Endodermal cell (in vitro differentiated cells): ENCODE results near the gene DMPK. TPM values are rescaled to one million over a fixed set of nuclear protein-coding genes. Genes with fewer than 3 reads are reported as not detected.

Experiments used
- DNase-seq: peaks from one replicate; pipeline ENCODE4 v3.0.0-alpha.2; 2017
- H3K27ac ChIP-seq: 2 replicates; pipeline ENCODE4 v1.5.1; 2013; ENCODE audit warnings: mild to moderate bottlenecking, low read depth, low read length, moderate library complexity
- H3K27me3 ChIP-seq: 2 replicates; pipeline ENCODE4 v1.6.1; 2013; ENCODE audit warnings: mild to moderate bottlenecking, low read length, moderate library complexity; ENCODE audit not compliant: insufficient read depth, control insufficient read depth, poor library complexity, severe bottlenecking
- H3K36me3 ChIP-seq: 2 replicates; pipeline ENCODE4 v1.7.0; 2013; ENCODE audit warnings: mild to moderate bottlenecking, low read length, moderate library complexity; ENCODE audit not compliant: control insufficient read depth, insufficient read depth
- H3K4me1 ChIP-seq: one replicate; pipeline ENCODE4 v1.7.0; 2013; ENCODE audit warnings: low read length; ENCODE audit not compliant: control insufficient read depth, insufficient read depth
- H3K4me3 ChIP-seq: 2 replicates; pipeline ENCODE4 v1.5.1; 2013; ENCODE audit warnings: mild to moderate bottlenecking, low read length, moderate library complexity
- H3K9ac ChIP-seq: 2 replicates; pipeline ENCODE4 v1.6.1; 2013; ENCODE audit warnings: mild to moderate bottlenecking, low read length, moderate library complexity; ENCODE audit not compliant: poor library complexity, severe bottlenecking; ENCODE audit errors: extremely low read depth
- H3K9me3 ChIP-seq: 2 replicates; pipeline ENCODE4 v1.6.1; 2013; ENCODE audit warnings: mild to moderate bottlenecking, low read length, moderate library complexity; ENCODE audit not compliant: control insufficient read depth
- H3K27ac Mint-ChIP-seq: 2 replicates; pipeline ENCODE4 v1.8.0; 2020; ENCODE audit warnings: mixed read lengths
- H3K27me3 Mint-ChIP-seq: 2 replicates; pipeline ENCODE4 v1.8.0; 2021; ENCODE audit warnings: mild to moderate bottlenecking, mixed read lengths; ENCODE audit not compliant: insufficient read depth
- H3K36me3 Mint-ChIP-seq: 2 replicates; pipeline ENCODE4 v1.8.0; 2020; ENCODE audit warnings: low read depth, mixed read lengths
- H3K4me1 Mint-ChIP-seq: 2 replicates; pipeline ENCODE4 v1.8.0; 2020; ENCODE audit warnings: mixed read lengths
- H3K4me3 Mint-ChIP-seq: 2 replicates; pipeline ENCODE4 v1.8.0; 2020; ENCODE audit warnings: mild to moderate bottlenecking, moderate library complexity, mixed read lengths
- H3K9me3 Mint-ChIP-seq: 2 replicates; pipeline ENCODE4 v1.8.0; 2020; ENCODE audit warnings: mild to moderate bottlenecking, mixed read lengths
- WGBS, 2 experiments: methylation state at CpG; one replicate each; pipeline versions ENCODE4 v1.1.5 to v1.1.7; 2013; ENCODE audit warnings: missing lambda C conversion rate in 2 of 2, mixed read lengths in 1 of 2; ENCODE audit not compliant: insufficient coverage in 1 of 2, insufficient read length in 1 of 2; 5-methylcytosine and 5-hydroxymethylcytosine counted together
- total RNA-seq, 2 donors: library from RNA; stranded (reverse); fragmentation: NEBNext Ultra II Directional in 1 of 2; extraction: Animal tissue kit (Norgen Biotek cat#: 25700) in 1 of 2; gene quantifications; 2 replicates in 1 of 2; 3 replicates in 1 of 2; pipeline ENCODE4 v1.2.1, GENCODE V29; 2021
- TF ChIP-seq, protein P1 (sequence below): fragments of 200-600 bp; sonication (generic); conservative IDR thresholded peaks from 2 replicates; pipeline ENCODE4 v1.5.0; 2021; ENCODE audit warnings: antibody characterized with exemption, mild to moderate bottlenecking

DMPK gene
- total RNA-seq, 2 donors from 2014 or later: 58.8 to 75.9 TPM

DNA sequence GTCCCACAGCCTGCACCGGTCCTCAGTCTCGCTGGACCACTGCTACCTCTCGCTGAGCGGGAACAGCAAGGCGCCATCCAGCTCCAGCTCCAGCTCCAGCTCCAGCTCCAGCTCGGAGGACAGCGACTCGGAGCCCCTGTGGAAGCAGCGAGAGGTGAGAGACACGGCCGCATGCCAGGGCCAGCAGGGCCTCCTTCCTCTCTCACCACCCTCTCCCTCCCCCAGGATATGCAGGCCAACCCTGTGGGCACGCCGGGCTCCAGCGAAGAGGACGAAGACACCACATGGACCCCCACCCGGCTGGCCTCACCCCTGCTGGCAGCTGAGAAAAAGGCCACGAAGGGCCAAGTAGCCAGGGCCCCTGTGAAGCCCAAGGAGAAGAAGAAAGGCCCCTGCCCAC, 20.6 kb downstream of the DMPK start:
- Mint-ChIP-seq H3K27me3 (peaks cover 7% of the 10 kb centered on the region), H3K36me3 (no peaks in the 10 kb centered on the region), H3K27ac (no peak overlapping the region), H3K4me1 (peaks cover 9% of the 10 kb centered on the region), H3K4me3 (no peak overlapping the region), H3K9me3 (no peaks in the 10 kb centered on the region)
- Histone ChIP-seq H3K27me3 (no peaks in the 10 kb centered on the region), H3K36me3 (no peaks in the 10 kb centered on the region), H3K9me3 (no peaks in the 10 kb centered on the region), H3K4me1 (peaks cover 13% of the 10 kb centered on the region), H3K27ac (no peak overlapping the region), H3K4me3 (no peak overlapping the region), H3K9ac (no peak overlapping the region)
- TF ChIP-seq, protein P1, sequence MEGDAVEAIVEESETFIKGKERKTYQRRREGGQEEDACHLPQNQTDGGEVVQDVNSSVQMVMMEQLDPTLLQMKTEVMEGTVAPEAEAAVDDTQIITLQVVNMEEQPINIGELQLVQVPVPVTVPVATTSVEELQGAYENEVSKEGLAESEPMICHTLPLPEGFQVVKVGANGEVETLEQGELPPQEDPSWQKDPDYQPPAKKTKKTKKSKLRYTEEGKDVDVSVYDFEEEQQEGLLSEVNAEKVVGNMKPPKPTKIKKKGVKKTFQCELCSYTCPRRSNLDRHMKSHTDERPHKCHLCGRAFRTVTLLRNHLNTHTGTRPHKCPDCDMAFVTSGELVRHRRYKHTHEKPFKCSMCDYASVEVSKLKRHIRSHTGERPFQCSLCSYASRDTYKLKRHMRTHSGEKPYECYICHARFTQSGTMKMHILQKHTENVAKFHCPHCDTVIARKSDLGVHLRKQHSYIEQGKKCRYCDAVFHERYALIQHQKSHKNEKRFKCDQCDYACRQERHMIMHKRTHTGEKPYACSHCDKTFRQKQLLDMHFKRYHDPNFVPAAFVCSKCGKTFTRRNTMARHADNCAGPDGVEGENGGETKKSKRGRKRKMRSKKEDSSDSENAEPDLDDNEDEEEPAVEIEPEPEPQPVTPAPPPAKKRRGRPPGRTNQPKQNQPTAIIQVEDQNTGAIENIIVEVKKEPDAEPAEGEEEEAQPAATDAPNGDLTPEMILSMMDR: no peak
- DNase-seq: peak; percentile 86
- WGBS, 2 experiments: 71 to 75% methylated on average over 8 to 17 of the region's 17 CpGs

DNA sequence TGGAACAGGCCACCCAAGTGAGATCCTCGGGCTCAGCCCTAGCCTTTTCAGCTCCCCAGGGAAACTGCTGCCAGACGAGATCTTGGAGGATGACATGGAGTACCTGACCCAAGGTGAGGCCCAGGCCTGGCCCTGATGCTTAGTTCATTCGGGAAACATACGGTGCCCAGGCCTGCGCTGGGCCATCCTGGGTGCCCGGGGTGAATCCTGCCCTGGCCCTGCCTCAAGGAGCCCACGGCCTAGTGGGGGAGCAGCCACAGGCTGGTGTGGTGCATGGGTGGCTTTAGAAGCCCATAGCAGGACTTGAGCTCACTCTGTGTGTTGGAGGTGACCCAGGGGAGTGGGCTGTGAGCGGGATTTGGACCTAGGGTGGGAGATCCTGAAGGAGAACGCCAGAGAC, 23.4 kb downstream of the DMPK start:
- Histone ChIP-seq H3K27ac (no peak overlapping the region), H3K4me3 (no peak overlapping the region), H3K27me3 (no peaks in the 10 kb centered on the region), H3K36me3 (no peaks in the 10 kb centered on the region), H3K4me1 (no peaks in the 10 kb centered on the region), H3K9ac (no peak overlapping the region), H3K9me3 (no peaks in the 10 kb centered on the region)
- 89 to 94% methylated on average over 5 to 9 of the region's 9 CpGs for WGBS, 2 experiments
- H3K27me3 Mint-ChIP-seq: peaks cover 8% of the 10 kb centered on the region
- DNase-seq: no peak
- no peak overlapping the region for H3K4me3 Mint-ChIP-seq
- H3K9me3 Mint-ChIP-seq: no peaks in the 10 kb centered on the region
- no peaks in the 10 kb centered on the region for H3K4me1 Mint-ChIP-seq
- H3K27ac Mint-ChIP-seq: no peak overlapping the region
- TF ChIP-seq, protein P1: no peak
- no peaks in the 10 kb centered on the region for H3K36me3 Mint-ChIP-seq

DNA sequence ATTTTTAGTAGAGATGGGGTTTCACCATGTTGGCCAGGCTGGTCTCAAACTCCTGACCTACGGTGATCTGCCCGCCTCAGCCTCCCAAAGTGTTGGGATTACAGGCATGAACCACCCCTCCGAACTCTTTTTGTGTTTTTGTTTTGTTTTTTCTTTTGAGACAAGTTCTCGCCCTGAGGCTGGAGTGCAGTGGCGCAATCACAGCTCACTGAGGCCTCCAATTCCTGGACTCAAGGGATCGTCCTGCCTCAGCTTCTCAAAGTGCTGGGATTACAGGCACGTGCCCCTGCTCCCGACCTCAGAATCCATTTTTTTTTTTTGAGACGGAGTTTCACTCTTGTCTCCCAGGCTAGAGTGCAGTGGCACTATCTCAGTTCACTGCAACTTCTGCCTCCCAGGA, 24.6 kb downstream of the DMPK start:
- no peaks in the 10 kb centered on the region for H3K36me3 Mint-ChIP-seq
- Histone ChIP-seq H3K9me3 (no peaks in the 10 kb centered on the region), H3K36me3 (no peaks in the 10 kb centered on the region), H3K27me3 (no peaks in the 10 kb centered on the region), H3K9ac (no peak overlapping the region), H3K4me1 (no peaks in the 10 kb centered on the region), H3K4me3 (no peak overlapping the region), H3K27ac (no peak overlapping the region)
- peaks cover 8% of the 10 kb centered on the region for H3K27me3 Mint-ChIP-seq
- H3K9me3 Mint-ChIP-seq: no peaks in the 10 kb centered on the region
- WGBS, 2 experiments: 90 to 93% methylated on average over 6 to 9 of the region's 9 CpGs
- no peak overlapping the region for H3K4me3 Mint-ChIP-seq
- DNase-seq: no peak
- peaks cover 2% of the 10 kb centered on the region for H3K4me1 Mint-ChIP-seq
- TF ChIP-seq, protein P1: no peak
- H3K27ac Mint-ChIP-seq: no peak overlapping the region
